Activated gamma-delta T cell treated with anti-CD3 and anti-CD28 coated beads, Interleukin-2, amount 50 U/mL, for 16 hours (primary cell): ENCODE data around the gene DENND4B.
"Not testable (repeated sequence)": the region's sequence is repeated elsewhere in the genome, so short reads cannot be mapped to it uniquely, and the experiment has no call there.

Experiments used
- DNase-seq: peaks from one replicate; pipeline ENCODE4 v3.0.0-alpha.2; 2020; ENCODE audit warnings: low read depth

DENND4B gene

GRCh38 chr1:153926405-153926804 is 20.1 kb downstream of the DENND4B start:
- no peak for DNase-seq

GRCh38 chr1:153922972-153923925 is 23.3 kb downstream of the DENND4B start, which contains the start of gene GATAD2B:
TSS of gene GATAD2B (minus strand) at chr1:153922972. CDS start at chr1:153828347, 94,625 bp downstream.
- peak; percentile 99 for DNase-seq

- DNase-seq: peak; percentile 39
Measured at GRCh38 chr1:153922076-153922971, 24.2 kb downstream of the DENND4B start.

- DNase-seq: no peak
Measured at GRCh38 chr1:153921803-153922075, 24.8 kb downstream of the DENND4B start.

- no peak for DNase-seq
Measured at GRCh38 chr1:153921080-153921802, 25.3 kb downstream of the DENND4B start.

- no peak for DNase-seq
Measured at GRCh38 chr1:153919876-153920852, 26.4 kb downstream of the DENND4B start.

GRCh38 chr1:153916297-153916696 is 30.2 kb downstream of the DENND4B start:
- DNase-seq: no peak

- no peak for DNase-seq
Measured at GRCh38 chr1:153912349-153912748, 34.2 kb downstream of the DENND4B start.

GRCh38 chr1:153910560-153910959 is 36.0 kb downstream of the DENND4B start:
- DNase-seq: not testable (repeated sequence)

- DNase-seq: no peak
Measured at GRCh38 chr1:153908071-153908470, 38.4 kb downstream of the DENND4B start.

GRCh38 chr1:153907134-153907533 is 39.4 kb downstream of the DENND4B start:
- DNase-seq: no peak

- DNase-seq: no peak
Measured at GRCh38 chr1:153906396-153906795, 40.1 kb downstream of the DENND4B start.

- not testable (repeated sequence) for DNase-seq
Measured at GRCh38 chr1:153905908-153906307, 40.6 kb downstream of the DENND4B start.

GRCh38 chr1:153903841-153904455 is 42.6 kb downstream of the DENND4B start:
- DNase-seq: no peak

- DNase-seq: no peak
Measured at GRCh38 chr1:153899509-153899908, 47.0 kb downstream of the DENND4B start.

- not testable (repeated sequence) for DNase-seq
Measured at GRCh38 chr1:153895866-153896265, 50.7 kb downstream of the DENND4B start.

GRCh38 chr1:153891042-153891441 is 55.5 kb downstream of the DENND4B start:
- not testable (repeated sequence) for DNase-seq

- no peak for DNase-seq
Measured at GRCh38 chr1:153888533-153888932, 58.0 kb downstream of the DENND4B start.

GRCh38 chr1:153886127-153886526 is 60.4 kb downstream of the DENND4B start:
- DNase-seq: no peak

- DNase-seq: no peak
Measured at GRCh38 chr1:153883223-153883622, 63.3 kb downstream of the DENND4B start.
